Fibroblast of pulmonary artery (primary cell): ENCODE data around the gene LYPD6.

Experiments used
- DNase-seq: peaks from one replicate; pipeline ENCODE4 v3.0.0-alpha.2; 2010; ENCODE audit warnings: low read depth
- H3K4me3 ChIP-seq: replicated peaks from 2 replicates; pipeline ENCODE4 v1.5.1; 2011; ENCODE audit warnings: low read depth, mild to moderate bottlenecking, control low read depth, low read length, moderate library complexity
- CTCF ChIP-seq: IDR thresholded peaks from 2 replicates; pipeline ENCODE4 v1.5.1; 2011; ENCODE audit warnings: mild to moderate bottlenecking, control low read depth, low read length, inconsistent platforms; ENCODE audit errors: missing control alignments

The LYPD6 gene

DNA sequence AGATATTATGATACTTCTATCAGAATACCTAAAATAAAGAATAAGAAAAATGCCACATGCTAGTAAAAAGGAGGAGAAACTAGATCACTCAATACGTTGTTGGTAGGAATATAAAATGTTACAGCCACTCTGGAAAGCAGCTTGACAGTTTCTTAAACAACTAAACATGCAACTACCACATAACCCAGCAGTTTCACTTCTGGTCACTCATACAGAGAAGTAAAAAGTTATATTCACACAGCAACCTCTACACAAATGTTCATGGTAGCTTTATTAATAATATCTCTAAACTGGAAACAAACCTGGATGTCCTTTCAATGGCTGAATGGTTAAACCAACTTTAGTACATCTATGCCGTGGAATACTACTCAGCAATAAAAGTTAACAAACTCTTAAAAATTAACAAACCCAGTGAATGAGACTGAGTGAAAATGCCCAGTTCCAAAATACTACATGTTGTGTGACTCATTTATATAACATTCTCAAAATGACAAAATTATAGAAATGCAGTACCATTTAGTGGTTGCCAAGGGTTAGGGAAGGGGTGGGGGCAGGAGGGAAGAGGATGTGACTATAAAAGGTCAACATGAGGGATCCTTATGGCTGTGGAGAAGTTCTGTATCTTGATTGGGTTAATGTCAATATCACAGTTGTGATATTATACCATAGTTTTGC is 133.1 kb downstream of the LYPD6 start:
- no peak overlapping the region for H3K4me3 ChIP-seq
- TF ChIP-seq CTCF = no peak
- no peak for DNase-seq

GRCh38 chr2:149464396-149464795 is 134.0 kb downstream of the LYPD6 start:
- no peak for DNase-seq
- no peak for TF ChIP-seq CTCF
- H3K4me3 ChIP-seq = no peak overlapping the region

DNA sequence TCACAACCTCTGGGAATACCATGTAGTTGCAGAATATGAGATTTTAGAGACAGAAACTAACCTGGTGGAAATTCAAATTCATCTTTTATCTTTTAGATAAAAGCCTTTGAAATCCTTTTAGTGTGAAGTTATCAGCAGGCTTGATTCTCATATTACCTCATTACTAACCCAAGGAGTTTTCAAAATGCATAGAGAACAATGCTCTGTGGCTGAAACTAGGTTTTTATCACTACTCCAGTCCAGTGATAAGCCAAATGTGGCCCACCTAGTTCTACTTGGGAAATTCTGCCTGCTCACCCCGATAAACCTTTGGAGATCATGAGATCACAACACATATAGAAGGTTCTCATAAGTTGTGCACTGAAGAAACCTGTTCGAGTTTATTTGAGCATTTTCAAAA is 135.5 kb downstream of the LYPD6 start:
- no peak overlapping the region for H3K4me3 ChIP-seq
- TF ChIP-seq CTCF = no peak
- no peak for DNase-seq

DNA sequence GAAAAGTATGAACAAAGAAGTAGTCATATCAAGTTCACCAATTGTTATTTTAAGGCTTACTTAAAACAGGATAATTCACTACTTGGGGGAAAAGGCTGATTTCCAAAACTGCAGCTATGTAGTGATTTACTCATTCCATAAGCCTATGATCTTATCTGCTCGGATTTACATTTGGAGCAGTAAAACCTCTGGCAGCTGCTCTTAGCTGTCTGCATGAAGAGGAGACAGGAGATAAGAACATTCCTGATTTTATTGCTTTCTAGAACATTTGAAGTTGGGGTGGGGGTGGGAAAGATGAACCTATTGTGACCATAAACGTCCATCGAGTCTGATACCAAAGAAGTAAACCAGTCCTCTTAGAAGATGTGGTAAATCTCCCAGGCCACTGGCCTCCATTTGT is 136.2 kb downstream of the LYPD6 start:
- TF ChIP-seq CTCF = no peak
- DNase-seq = no peak
- no peak overlapping the region for H3K4me3 ChIP-seq

- H3K4me3 ChIP-seq = no peak overlapping the region
- no peak for TF ChIP-seq CTCF
- no peak for DNase-seq
Observed at GRCh38 chr2:149467436-149467835, 137.0 kb downstream of the LYPD6 start.

DNA sequence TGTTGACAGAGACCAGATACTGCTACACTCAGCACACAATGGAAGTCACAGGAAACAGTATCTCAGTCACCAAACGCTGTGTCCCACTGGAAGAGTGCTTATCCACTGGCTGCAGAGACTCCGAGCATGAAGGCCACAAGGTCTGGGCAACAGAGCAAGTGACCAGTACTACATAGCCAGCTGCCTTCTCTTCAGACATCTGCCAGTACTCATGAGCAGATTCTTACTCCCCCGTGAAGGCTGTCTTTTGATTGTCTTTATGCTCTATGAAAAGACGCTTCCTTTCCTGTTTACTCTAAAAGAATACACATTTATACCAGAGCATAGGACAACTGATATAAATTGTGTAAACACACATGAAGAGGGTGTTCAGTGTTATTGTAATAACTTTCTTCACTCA is 138.2 kb downstream of the LYPD6 start:
- no peak for TF ChIP-seq CTCF
- DNase-seq = no peak
- H3K4me3 ChIP-seq = no peak overlapping the region

DNA sequence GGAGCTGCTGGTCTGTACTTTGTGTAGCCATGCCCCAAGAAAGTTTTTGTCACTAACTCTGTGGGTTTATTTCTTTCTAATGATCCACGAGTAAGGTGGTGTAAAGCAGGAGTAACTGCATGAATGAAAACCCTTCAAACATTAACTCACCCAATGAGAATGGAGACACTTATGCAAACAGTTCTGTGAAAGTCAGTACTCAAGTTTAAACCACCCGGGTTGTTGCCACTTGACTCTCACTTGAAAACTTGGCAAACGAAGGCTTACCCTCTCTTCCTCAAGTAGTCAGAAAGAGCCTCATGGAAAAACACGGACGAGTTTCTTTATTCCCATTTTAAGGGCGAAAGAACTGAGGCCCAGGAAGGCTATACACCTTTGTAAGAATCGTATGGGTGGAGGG is 139.7 kb downstream of the LYPD6 start:
- DNase-seq = no peak
- TF ChIP-seq CTCF = no peak
- H3K4me3 ChIP-seq = no peak overlapping the region
